Glomerular endothelial cell (primary cell): ENCODE data around the gene DACT1. TPM values are rescaled to one million over a fixed set of nuclear protein-coding genes. Genes with fewer than 3 reads are reported as not detected.

Source experiments
- total RNA-seq: library from RNA; depleted of rRNA; stranded (reverse); fragments of >200 nt; gene quantifications from 2 replicates; pipeline ENCODE4 v1.2.3, GENCODE V29; 2015

Gene DACT1
- total RNA-seq, 1 donor from 2014 or later: 4.3 TPM

Other genes starting within 250 kb of the DACT1 start
- gene TOMM20L, start 242.0 kb upstream of the DACT1 start, total RNA-seq: not detected in 2 replicates
- 32.3 and 37.7 TPM in 2 replicates for gene TIMM9, start 210.4 kb upstream of the DACT1 start, total RNA-seq
- gene KIAA0586, start 210.2 kb upstream of the DACT1 start, total RNA-seq: 8.8 and 20.2 TPM in 2 replicates